Urinary bladder (tissue), 4 donors: ENCODE results near the gene S1PR2. TPM values are rescaled to one million over a fixed set of nuclear protein-coding genes. Genes with fewer than 3 reads are reported as not detected.
"Not testable (repeated sequence)": the region's sequence is repeated elsewhere in the genome, so short reads cannot be mapped to it uniquely, and the experiment has no call there.

Experiments
- DNase-seq: peaks from one replicate; pipeline ENCODE4 v3.0.0-alpha.2; 2015; ENCODE audit errors: extremely low spot score
- H3K27ac ChIP-seq: one replicate; pipeline ENCODE4 v1.5.1; 2013; ENCODE audit warnings: low read depth, mild to moderate bottlenecking, moderate library complexity
- H3K36me3 ChIP-seq: one replicate; pipeline ENCODE4 v1.6.1; 2013; ENCODE audit warnings: mild to moderate bottlenecking, moderate library complexity; ENCODE audit not compliant: insufficient read depth
- H3K4me1 ChIP-seq: one replicate; pipeline ENCODE4 v1.6.1; 2013; ENCODE audit warnings: mild to moderate bottlenecking, moderate library complexity; ENCODE audit not compliant: insufficient read depth
- H3K4me3 ChIP-seq: one replicate; pipeline ENCODE4 v1.5.1; 2013; ENCODE audit warnings: low read depth, low read length
- WGBS: extraction: QIAGEN DNeasy Blood & Tissue Kit; methylation state at CpG from one replicate; pipeline ENCODE4 v1.1.7; 2013; 5-methylcytosine and 5-hydroxymethylcytosine counted together
- polyA plus RNA-seq: library from polyadenylated mRNA; stranded (reverse); fragments of 200-250 nt; gene quantifications from one replicate; pipeline ENCODE4 v1.2.3, GENCODE V29; 2013
- small RNA-seq: library from RNA; depleted of rRNA; stranded (forward); fragments of <200 nt; gene quantifications from one replicate; pipeline ENCODE3, GENCODE V24; 2014
- total RNA-seq: library from RNA; depleted of rRNA; stranded (reverse); fragments of >200 nt; gene quantifications from one replicate; pipeline ENCODE4 v1.2.3, GENCODE V29; 2014
- donor health status: healthy with polysubstance abuse.
- donor health status: healthy.

S1PR2 gene
- total and polyA plus RNA-seq, 2 donors: 11.5 to 26.4 TPM

DNA sequence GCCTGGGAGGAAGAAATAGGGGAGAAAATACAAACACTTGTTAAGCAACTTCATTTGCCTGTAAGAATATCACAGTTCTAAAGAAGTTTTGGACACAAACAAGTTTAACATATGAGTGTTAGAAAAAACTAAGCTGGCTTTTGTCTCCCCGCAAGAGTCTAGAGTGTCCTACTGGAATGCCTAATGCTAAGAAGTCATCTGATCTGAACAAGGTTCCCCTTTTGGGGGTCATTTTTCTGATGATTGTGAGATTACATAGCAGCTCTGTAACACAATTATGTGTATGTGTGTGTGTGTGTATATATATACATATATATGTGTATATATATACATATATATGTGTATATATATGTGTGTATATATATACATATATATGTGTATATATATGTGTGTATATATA lies 49.1 kb downstream of the S1PR2 start:
- H3K27ac ChIP-seq: no peak overlapping the region
- WGBS: 90% methylated on average over 1 of the region's 1 CpG
- no peaks in the 10 kb centered on the region for H3K4me1 ChIP-seq
- H3K36me3 ChIP-seq: peaks cover 2% of the 10 kb centered on the region
- no peak for DNase-seq
- H3K4me3 ChIP-seq: no peak overlapping the region

DNA sequence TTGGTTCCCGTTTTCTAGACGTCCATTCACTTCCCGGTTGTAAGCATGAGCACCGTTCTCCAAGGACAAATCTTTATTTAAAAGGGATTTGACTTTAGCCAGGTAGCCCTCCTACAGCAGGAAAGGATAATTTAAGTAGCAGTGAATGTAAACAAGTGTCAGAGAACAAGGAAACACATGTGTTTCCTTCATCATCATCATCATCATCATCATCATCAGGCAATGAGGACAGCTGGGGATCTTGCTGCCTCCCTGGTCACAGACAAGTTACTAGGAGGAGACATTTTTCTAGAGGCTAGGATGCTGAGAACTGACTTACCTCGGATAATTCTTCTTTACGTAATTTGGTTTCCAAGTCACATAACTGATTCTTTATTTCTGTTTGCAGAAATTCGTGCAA lies 50.7 kb downstream of the S1PR2 start:
- no peak overlapping the region for H3K27ac ChIP-seq
- H3K4me1 ChIP-seq: no peaks in the 10 kb centered on the region
- peaks cover 2% of the 10 kb centered on the region for H3K36me3 ChIP-seq
- no peak overlapping the region for H3K4me3 ChIP-seq
- no peak for DNase-seq
- 87% methylated on average over 7 of the region's 7 CpGs for WGBS

DNA sequence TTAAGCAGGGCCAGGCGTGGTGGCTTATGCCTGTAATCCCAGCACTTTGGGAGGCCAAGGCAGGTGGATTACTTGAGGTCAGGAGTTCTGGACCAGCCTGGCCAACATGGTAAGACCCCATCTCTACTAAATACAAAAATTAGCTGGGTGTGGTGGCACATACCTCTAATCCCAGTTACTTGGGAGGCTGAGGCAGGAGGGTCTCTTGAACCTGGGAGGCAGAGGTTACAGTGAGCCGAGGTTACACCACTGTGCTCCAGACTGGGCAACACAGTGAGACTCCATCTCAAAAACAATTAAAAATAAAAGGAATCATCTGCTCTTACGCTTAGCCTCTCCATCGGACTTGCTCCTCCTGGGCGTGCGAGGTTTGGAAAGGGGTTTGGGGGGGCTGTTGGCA lies 51.1 kb downstream of the S1PR2 start:
- not testable (repeated sequence) for H3K36me3 ChIP-seq, DNase-seq, H3K27ac ChIP-seq, H3K4me1 ChIP-seq, H3K4me3 ChIP-seq
- 97% methylated on average over 6 of the region's 6 CpGs for WGBS

DNA sequence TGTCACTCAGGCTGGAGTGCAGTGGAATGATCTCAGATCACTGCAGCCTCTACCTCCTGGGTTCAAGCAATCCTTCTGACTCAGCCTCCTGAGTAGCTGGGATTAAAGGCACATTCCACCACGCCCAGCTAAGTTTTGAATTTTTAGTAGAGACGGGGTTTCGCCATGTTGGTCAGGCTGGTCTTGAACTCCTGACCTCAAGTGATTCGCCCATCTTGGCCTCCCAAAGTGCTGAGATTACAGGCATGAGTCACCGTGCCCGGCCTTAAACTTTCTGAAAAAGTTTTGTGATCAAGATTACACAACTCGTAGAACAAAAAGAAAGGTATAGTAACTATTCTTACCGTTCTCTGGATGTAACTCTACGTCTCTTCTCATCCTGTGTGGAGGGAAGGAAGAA lies 57.6 kb downstream of the S1PR2 start:
- WGBS: 86% methylated on average over 9 of the region's 9 CpGs
- H3K36me3 ChIP-seq: peaks cover 4% of the 10 kb centered on the region
- DNase-seq: no peak

More for the DNA sequence above, 57.6 kb downstream of the S1PR2 start:
- Histone ChIP-seq H3K4me1 (no peaks in the 10 kb centered on the region), H3K4me3 (no peak overlapping the region), H3K27ac (no peak overlapping the region)

Small RNAs within 50 kb of the gene (small RNA-seq; reads per million reads assigned to genes)
- gene MIR4322: not detected

Other genes with a start within 250 kb of the S1PR2 start
- 19.6 TPM for gene COL5A3, start 220.8 kb downstream of the S1PR2 start, total RNA-seq
- gene COL5A3, start 220.8 kb downstream of the S1PR2 start, polyA plus RNA-seq: 18.3 TPM
- gene RDH8, start 217.8 kb downstream of the S1PR2 start, total RNA-seq: not detected
- gene RDH8, start 217.8 kb downstream of the S1PR2 start, polyA plus RNA-seq: not detected
- gene SHFL, start 145.0 kb downstream of the S1PR2 start, total RNA-seq: 15.5 TPM
- 43.4 TPM for gene SHFL, start 145.0 kb downstream of the S1PR2 start, polyA plus RNA-seq
- gene ANGPTL6, start 128.7 kb downstream of the S1PR2 start, total RNA-seq: 11.2 TPM
- 8.4 TPM for gene ANGPTL6, start 128.7 kb downstream of the S1PR2 start, polyA plus RNA-seq
- gene PPAN, start 125.0 kb downstream of the S1PR2 start, total RNA-seq: 10.9 TPM
- gene PPAN, start 125.0 kb downstream of the S1PR2 start, polyA plus RNA-seq: 41.1 TPM
- 1.8 TPM for gene P2RY11, start 119.6 kb downstream of the S1PR2 start, total RNA-seq
- gene P2RY11, start 119.6 kb downstream of the S1PR2 start, polyA plus RNA-seq: 9.8 TPM
- gene EIF3G, start 111.4 kb downstream of the S1PR2 start, total RNA-seq: 132 TPM
- 252 TPM for gene EIF3G, start 111.4 kb downstream of the S1PR2 start, polyA plus RNA-seq
- 35.5 TPM for gene DNMT1, start 36.4 kb downstream of the S1PR2 start, total RNA-seq
- 32.5 TPM for gene DNMT1, start 36.4 kb downstream of the S1PR2 start, polyA plus RNA-seq
- 9.9 TPM for gene MRPL4, start 20.9 kb upstream of the S1PR2 start, total RNA-seq
- 77.4 TPM for gene MRPL4, start 20.9 kb upstream of the S1PR2 start, polyA plus RNA-seq
- 7.7 TPM for gene ICAM1, start 39.8 kb upstream of the S1PR2 start, total RNA-seq
- 26.4 TPM for gene ICAM1, start 39.8 kb upstream of the S1PR2 start, polyA plus RNA-seq
- gene ICAM4, start 55.6 kb upstream of the S1PR2 start, total RNA-seq: 2.6 TPM
- 1.4 TPM for gene ICAM4, start 55.6 kb upstream of the S1PR2 start, polyA plus RNA-seq
- gene ICAM5, start 58.6 kb upstream of the S1PR2 start, total RNA-seq: 0.53 TPM
- 1.8 TPM for gene ICAM5, start 58.6 kb upstream of the S1PR2 start, polyA plus RNA-seq
- 1.1 TPM for gene ZGLP1, start 78.5 kb upstream of the S1PR2 start, total RNA-seq
- 3.4 TPM for gene ZGLP1, start 78.5 kb upstream of the S1PR2 start, polyA plus RNA-seq
- 5.7 TPM for gene FDX2, start 84.7 kb upstream of the S1PR2 start, total RNA-seq
- 22.0 TPM for gene FDX2, start 84.7 kb upstream of the S1PR2 start, polyA plus RNA-seq
- 8.5 TPM for gene RAVER1, start 102.2 kb upstream of the S1PR2 start, total RNA-seq
- gene RAVER1, start 102.2 kb upstream of the S1PR2 start, polyA plus RNA-seq: 27.0 TPM
- gene ICAM3, start 108.3 kb upstream of the S1PR2 start, total RNA-seq: 3.8 TPM
- 9.7 TPM for gene ICAM3, start 108.3 kb upstream of the S1PR2 start, polyA plus RNA-seq
- gene TYK2, start 149.2 kb upstream of the S1PR2 start, total RNA-seq: 55.5 TPM
- 72.1 TPM for gene TYK2, start 149.2 kb upstream of the S1PR2 start, polyA plus RNA-seq
- 59.5 TPM for gene CDC37, start 172.2 kb upstream of the S1PR2 start, total RNA-seq
- 203 TPM for gene CDC37, start 172.2 kb upstream of the S1PR2 start, polyA plus RNA-seq
- gene PDE4A, start 189.2 kb upstream of the S1PR2 start, total RNA-seq: 5.6 TPM
- gene PDE4A, start 189.2 kb upstream of the S1PR2 start, polyA plus RNA-seq: 18.6 TPM